Type B pancreatic cell (in vitro differentiated cells): ENCODE measurements around the gene IYD. TPM values are rescaled to one million over a fixed set of nuclear protein-coding genes. Genes with fewer than 3 reads are reported as not detected.

Experiments used
- DNase-seq: peaks from one replicate; pipeline ENCODE4 v3.0.0; 2021; ENCODE audit warnings: mixed read lengths; ENCODE audit not compliant: unreplicated experiment; ENCODE audit errors: extremely low spot score
- H3K27ac Mint-ChIP-seq: 2 replicates; pipeline ENCODE4 v1.8.0; 2021; ENCODE audit warnings: mild to moderate bottlenecking, mixed read lengths
- H3K27me3 Mint-ChIP-seq: 2 replicates; pipeline ENCODE4 v1.8.0; 2021; ENCODE audit warnings: mixed read lengths
- H3K36me3 Mint-ChIP-seq: 2 replicates; pipeline ENCODE4 v1.8.0; 2021; ENCODE audit warnings: mixed read lengths
- H3K4me1 Mint-ChIP-seq: one replicate; pipeline ENCODE4 v1.8.0; 2021; ENCODE audit warnings: mixed read lengths; ENCODE audit not compliant: unreplicated experiment
- H3K4me3 Mint-ChIP-seq: 2 replicates; pipeline ENCODE4 v1.8.0; 2021; ENCODE audit warnings: mild to moderate bottlenecking, mixed read lengths
- H3K9me3 Mint-ChIP-seq: 2 replicates; pipeline ENCODE4 v1.8.0; 2021; ENCODE audit warnings: mixed read lengths
- total RNA-seq: library from RNA; stranded (reverse); gene quantifications from 2 replicates; pipeline ENCODE4 v1.2.1, GENCODE V29; 2021; ENCODE audit warnings: low replicate concordance
- TF ChIP-seq, protein P1 (sequence below): fragments of 200-600 bp; sonication (generic); conservative IDR thresholded peaks from 2 replicates; pipeline ENCODE4 v1.5.0; 2021; ENCODE audit warnings: antibody characterized with exemption, mild to moderate bottlenecking

The IYD gene
- total RNA-seq, 1 donor from 2014 or later: 0.24 TPM

DNA sequence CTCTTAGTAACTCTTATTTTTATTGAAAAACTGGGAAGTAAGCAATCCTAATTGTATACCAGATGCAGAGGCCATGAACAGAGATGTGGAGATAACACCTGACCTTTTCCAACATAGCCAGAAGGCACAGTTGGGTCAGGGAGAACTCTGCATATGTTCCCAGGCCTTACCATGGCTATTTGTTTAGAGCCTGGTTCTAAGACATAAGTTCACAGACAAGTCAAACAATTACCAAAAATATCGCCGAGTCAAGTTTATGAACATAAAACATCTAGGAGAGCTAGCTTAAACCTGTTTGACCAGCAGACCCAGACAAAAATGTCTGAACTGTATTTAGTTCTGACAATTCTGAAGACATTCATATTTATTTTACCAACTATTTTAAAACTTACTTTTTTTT is 26.7 kb upstream of the IYD start:
- no peaks in the 10 kb centered on the region for H3K27me3 Mint-ChIP-seq
- DNase-seq: no peak
- no peak overlapping the region for H3K4me3 Mint-ChIP-seq
- H3K27ac Mint-ChIP-seq: no peak overlapping the region
- no peaks in the 10 kb centered on the region for H3K9me3 Mint-ChIP-seq
- TF ChIP-seq, protein P1, sequence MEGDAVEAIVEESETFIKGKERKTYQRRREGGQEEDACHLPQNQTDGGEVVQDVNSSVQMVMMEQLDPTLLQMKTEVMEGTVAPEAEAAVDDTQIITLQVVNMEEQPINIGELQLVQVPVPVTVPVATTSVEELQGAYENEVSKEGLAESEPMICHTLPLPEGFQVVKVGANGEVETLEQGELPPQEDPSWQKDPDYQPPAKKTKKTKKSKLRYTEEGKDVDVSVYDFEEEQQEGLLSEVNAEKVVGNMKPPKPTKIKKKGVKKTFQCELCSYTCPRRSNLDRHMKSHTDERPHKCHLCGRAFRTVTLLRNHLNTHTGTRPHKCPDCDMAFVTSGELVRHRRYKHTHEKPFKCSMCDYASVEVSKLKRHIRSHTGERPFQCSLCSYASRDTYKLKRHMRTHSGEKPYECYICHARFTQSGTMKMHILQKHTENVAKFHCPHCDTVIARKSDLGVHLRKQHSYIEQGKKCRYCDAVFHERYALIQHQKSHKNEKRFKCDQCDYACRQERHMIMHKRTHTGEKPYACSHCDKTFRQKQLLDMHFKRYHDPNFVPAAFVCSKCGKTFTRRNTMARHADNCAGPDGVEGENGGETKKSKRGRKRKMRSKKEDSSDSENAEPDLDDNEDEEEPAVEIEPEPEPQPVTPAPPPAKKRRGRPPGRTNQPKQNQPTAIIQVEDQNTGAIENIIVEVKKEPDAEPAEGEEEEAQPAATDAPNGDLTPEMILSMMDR: no peak
- H3K36me3 Mint-ChIP-seq: no peaks in the 10 kb centered on the region
- no peaks in the 10 kb centered on the region for H3K4me1 Mint-ChIP-seq

DNA sequence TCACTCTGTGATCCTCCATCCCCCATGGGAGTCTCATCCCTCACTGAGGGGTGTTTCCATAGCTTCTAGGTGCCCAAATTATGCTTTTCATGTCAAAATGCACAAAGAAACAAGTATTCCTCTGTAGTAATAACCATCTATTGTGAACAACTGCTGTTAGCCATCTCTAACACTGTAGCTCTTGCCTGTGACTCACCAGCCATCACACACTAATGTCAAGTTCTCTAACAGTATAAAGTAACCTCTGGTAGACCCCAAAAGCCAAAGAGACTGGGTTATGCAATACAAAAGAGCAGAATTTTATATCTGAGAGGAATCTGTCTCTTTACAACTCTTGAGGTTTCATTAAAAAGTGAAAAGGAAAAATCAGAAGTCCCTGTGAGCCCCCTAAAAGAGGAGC is 25.4 kb upstream of the IYD start:
- H3K36me3 Mint-ChIP-seq: no peaks in the 10 kb centered on the region
- no peak overlapping the region for H3K4me3 Mint-ChIP-seq
- TF ChIP-seq, protein P1: no peak
- DNase-seq: no peak
- no peaks in the 10 kb centered on the region for H3K27me3 Mint-ChIP-seq
- no peaks in the 10 kb centered on the region for H3K4me1 Mint-ChIP-seq
- no peaks in the 10 kb centered on the region for H3K9me3 Mint-ChIP-seq
- no peak overlapping the region for H3K27ac Mint-ChIP-seq

DNA sequence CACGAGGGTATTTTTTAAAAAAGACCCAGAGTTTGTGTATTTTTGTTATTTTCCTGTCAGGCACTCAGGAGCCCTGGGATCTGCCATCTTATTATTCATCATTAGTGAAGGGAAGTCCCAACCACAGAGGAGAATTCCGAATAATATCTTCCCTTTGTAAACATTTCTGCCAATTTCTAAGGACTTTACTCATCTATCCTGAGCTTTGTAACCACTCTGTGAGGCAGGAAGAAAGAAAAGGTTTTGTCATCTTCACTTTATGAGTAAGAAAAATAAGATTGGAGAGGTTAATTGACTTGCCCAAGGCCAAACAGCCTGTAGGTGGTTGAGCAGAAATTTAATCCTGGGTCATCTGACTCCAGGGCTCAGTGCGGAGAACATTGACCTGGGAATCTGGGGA is 23.0 kb upstream of the IYD start:
- H3K27me3 Mint-ChIP-seq: no peaks in the 10 kb centered on the region

DNA sequence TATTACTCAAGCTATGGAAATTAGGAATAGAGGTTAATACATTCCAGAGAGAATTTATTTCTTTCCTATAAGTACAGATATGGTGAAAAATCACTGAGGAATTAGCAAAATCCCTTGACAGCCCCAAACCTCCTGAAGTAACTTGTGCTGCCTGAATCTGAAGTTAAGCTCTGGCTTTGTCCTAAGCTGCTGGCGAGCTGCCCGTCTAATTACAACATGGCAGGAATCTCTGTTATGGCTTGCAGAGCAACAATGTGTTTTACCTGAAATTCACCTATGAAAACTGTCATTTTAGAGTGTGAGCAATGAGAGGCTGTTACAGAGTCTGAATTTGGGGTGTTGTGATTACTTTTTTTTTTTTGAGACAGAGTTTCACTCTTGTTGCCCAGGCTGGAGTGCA is 22.5 kb upstream of the IYD start:
- no peaks in the 10 kb centered on the region for H3K27me3 Mint-ChIP-seq
- no peaks in the 10 kb centered on the region for H3K9me3 Mint-ChIP-seq
- no peaks in the 10 kb centered on the region for H3K36me3 Mint-ChIP-seq
- H3K4me3 Mint-ChIP-seq: no peak overlapping the region
- DNase-seq: no peak
- H3K4me1 Mint-ChIP-seq: no peaks in the 10 kb centered on the region
- TF ChIP-seq, protein P1: no peak
- H3K27ac Mint-ChIP-seq: no peak overlapping the region

More for the DNA sequence above, 23.0 kb upstream of the IYD start:
- H3K9me3 Mint-ChIP-seq: no peaks in the 10 kb centered on the region
- H3K27ac Mint-ChIP-seq: no peak overlapping the region
- TF ChIP-seq, protein P1: no peak
- DNase-seq: no peak
- no peak overlapping the region for H3K4me3 Mint-ChIP-seq
- no peaks in the 10 kb centered on the region for H3K4me1 Mint-ChIP-seq
- H3K36me3 Mint-ChIP-seq: no peaks in the 10 kb centered on the region

DNA sequence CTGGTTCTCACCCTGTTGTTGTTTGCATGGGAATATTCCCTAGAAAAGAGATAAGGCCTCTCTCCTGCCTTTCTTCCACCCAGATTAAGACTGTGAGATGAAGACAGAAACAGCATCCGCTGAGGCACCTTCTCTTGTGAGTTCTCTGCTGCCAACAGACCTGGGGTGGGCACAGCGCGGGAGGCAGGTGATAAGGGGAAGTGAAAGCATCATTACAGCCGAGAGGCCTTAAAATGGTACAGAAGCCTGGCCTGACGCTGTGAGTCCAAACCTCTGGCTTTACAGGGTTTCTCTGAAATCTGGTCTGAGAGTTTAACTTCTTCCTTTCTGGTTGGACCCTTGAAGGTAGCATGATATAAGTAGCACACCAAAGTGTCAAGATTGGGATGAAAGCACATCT is 21.0 kb upstream of the IYD start:
- Mint-ChIP-seq H3K9me3 (no peaks in the 10 kb centered on the region), H3K27ac (no peak overlapping the region), H3K4me1 (no peaks in the 10 kb centered on the region), H3K36me3 (no peaks in the 10 kb centered on the region), H3K27me3 (no peaks in the 10 kb centered on the region), H3K4me3 (no peak overlapping the region)
- TF ChIP-seq, protein P1: no peak
- DNase-seq: no peak

DNA sequence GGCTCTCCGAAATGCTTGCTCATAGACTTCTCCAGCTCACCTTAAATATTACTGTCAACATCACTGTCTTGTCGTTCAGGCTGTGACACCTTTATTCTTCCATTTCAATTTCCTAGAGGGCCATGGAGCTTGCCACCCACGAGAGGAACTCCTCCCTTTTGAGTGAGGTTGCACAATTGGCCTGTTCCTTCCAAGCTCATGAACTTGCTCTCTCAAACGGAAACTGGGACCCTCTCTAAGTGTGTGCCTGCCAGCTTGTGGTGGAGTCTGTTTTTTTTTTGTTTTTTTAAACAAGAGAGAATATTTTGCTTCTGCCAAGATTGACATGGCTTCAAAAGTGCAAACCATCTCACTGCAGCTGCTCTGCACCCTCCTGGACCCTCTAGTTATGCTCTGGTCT is 19.3 kb upstream of the IYD start:
- Mint-ChIP-seq H3K27me3 (no peaks in the 10 kb centered on the region), H3K36me3 (no peaks in the 10 kb centered on the region), H3K4me3 (no peak overlapping the region), H3K9me3 (no peaks in the 10 kb centered on the region), H3K4me1 (peaks cover 1% of the 10 kb centered on the region), H3K27ac (no peak overlapping the region)
- no peak for DNase-seq
- TF ChIP-seq, protein P1: no peak
